Lower leg skin (tissue), 3 donors: ENCODE measurements around the gene CTDNEP1.

Source experiments
- POLR2A ChIP-seq, 2 donors: fragments of 450-650 bp; IDR thresholded peaks; one replicate each; pipeline ENCODE4 v1.6.1; 2016 to 2017; ENCODE audit warnings: antibody characterized with exemption in 2 of 2, mild to moderate bottlenecking in 1 of 2, moderate library complexity in 1 of 2
- TF ChIP-seq, protein P1 (sequence below), 3 donors: fragments of 450-650 bp; IDR thresholded peaks; one replicate each; pipeline ENCODE4 v1.5.1; 2016; ENCODE audit warnings: antibody characterized with exemption in 3 of 3, mild to moderate bottlenecking in 3 of 3, moderate library complexity in 2 of 3

- TF ChIP-seq, protein P1, sequence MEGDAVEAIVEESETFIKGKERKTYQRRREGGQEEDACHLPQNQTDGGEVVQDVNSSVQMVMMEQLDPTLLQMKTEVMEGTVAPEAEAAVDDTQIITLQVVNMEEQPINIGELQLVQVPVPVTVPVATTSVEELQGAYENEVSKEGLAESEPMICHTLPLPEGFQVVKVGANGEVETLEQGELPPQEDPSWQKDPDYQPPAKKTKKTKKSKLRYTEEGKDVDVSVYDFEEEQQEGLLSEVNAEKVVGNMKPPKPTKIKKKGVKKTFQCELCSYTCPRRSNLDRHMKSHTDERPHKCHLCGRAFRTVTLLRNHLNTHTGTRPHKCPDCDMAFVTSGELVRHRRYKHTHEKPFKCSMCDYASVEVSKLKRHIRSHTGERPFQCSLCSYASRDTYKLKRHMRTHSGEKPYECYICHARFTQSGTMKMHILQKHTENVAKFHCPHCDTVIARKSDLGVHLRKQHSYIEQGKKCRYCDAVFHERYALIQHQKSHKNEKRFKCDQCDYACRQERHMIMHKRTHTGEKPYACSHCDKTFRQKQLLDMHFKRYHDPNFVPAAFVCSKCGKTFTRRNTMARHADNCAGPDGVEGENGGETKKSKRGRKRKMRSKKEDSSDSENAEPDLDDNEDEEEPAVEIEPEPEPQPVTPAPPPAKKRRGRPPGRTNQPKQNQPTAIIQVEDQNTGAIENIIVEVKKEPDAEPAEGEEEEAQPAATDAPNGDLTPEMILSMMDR (IDR thresholded peaks at IDR 0.05), result no peak
- no peak for TF ChIP-seq POLR2A (IDR thresholded peaks at IDR 0.05)
These were observed 5.4 kb upstream of the CTDNEP1 start for GRCh38 chr17:7256766-7257456.
